Smooth muscle cell (in vitro differentiated cells): ENCODE results near the gene ZBTB20. TPM values are rescaled to one million over a fixed set of nuclear protein-coding genes. Genes with fewer than 3 reads are reported as not detected.

Experiments
- DNase-seq: peaks from one replicate; lab custom pipeline; 2025; ENCODE audit not compliant: unreplicated experiment; lab: John Stamatoyannopoulos, UW
- H2AFZ ChIP-seq: fragments of 200-600 bp; sonication (generic); 2 replicates; pipeline ENCODE4 v1.6.0; 2016; ENCODE audit warnings: antibody characterized with exemption, low read depth, mild to moderate bottlenecking
- H3F3A ChIP-seq: fragments of 200-600 bp; sonication (generic); 2 replicates; pipeline ENCODE4 v1.6.0; 2017; ENCODE audit warnings: antibody characterized with exemption, low read depth
- H3K27ac ChIP-seq: fragments of 200-600 bp; sonication (generic); 2 replicates; pipeline ENCODE4 v1.5.1; 2016; ENCODE audit warnings: low read depth, mild to moderate bottlenecking
- H3K27me3 ChIP-seq: fragments of 200-600 bp; sonication (generic); 2 replicates; pipeline ENCODE4 v1.6.1; 2016; ENCODE audit warnings: low read depth, mild to moderate bottlenecking
- H3K36me3 ChIP-seq: fragments of 200-600 bp; sonication (generic); 2 replicates; pipeline ENCODE4 v1.5.1; 2016; ENCODE audit warnings: low read depth
- H3K4me1 ChIP-seq: fragments of 200-600 bp; sonication (generic); 2 replicates; pipeline ENCODE4 v1.5.1; 2016; ENCODE audit warnings: low read depth
- H3K4me2 ChIP-seq: fragments of 200-600 bp; sonication (generic); 2 replicates; pipeline ENCODE4 v1.6.0; 2016; ENCODE audit warnings: mild to moderate bottlenecking
- H3K4me3 ChIP-seq: fragments of 200-600 bp; sonication (generic); 2 replicates; pipeline ENCODE4 v1.5.1; 2016; ENCODE audit warnings: mild to moderate bottlenecking
- H3K79me2 ChIP-seq: fragments of 200-600 bp; sonication (generic); 2 replicates; pipeline ENCODE4 v1.6.0; 2016; ENCODE audit warnings: low read depth, mild to moderate bottlenecking
- H3K9ac ChIP-seq: fragments of 200-600 bp; sonication (generic); 2 replicates; pipeline ENCODE4 v1.6.0; 2016; ENCODE audit warnings: low read depth
- H3K9me3 ChIP-seq: fragments of 200-600 bp; sonication (generic); replicated peaks from 2 replicates; pipeline ENCODE4 v1.5.1; 2016; ENCODE audit warnings: low read depth
- H4K20me1 ChIP-seq: fragments of 200-600 bp; sonication (generic); 2 replicates; pipeline ENCODE4 v1.6.0; 2016; ENCODE audit warnings: low read depth
- WGBS: methylation state at CpG from one replicate; pipeline ENCODE4 v1.1.7; 2016; ENCODE audit warnings: low lambda C conversion rate; 5-methylcytosine and 5-hydroxymethylcytosine counted together
- polyA plus RNA-seq: library from polyadenylated mRNA; unstranded; fragments of >200 nt; fragmentation: Nextera tagmentation; extraction: Ambion mirVana; gene quantifications from 2 replicates; pipeline ENCODE4 v1.2.1, GENCODE V29; 2016
- total RNA-seq: library from RNA; depleted of rRNA; stranded (reverse); fragments of >200 nt; gene quantifications from 2 replicates; pipeline ENCODE4 v1.2.3, GENCODE V29; 2014
- TF ChIP-seq, protein P1 (sequence below): fragments of 200-600 bp; sonication (generic); IDR thresholded peaks from 2 replicates; pipeline ENCODE4 v1.5.1; 2017; ENCODE audit warnings: borderline replicate concordance, mild to moderate bottlenecking, antibody characterized with exemption; ENCODE audit not compliant: insufficient read depth, poor library complexity, severe bottlenecking

Gene ZBTB20
- total and polyA plus RNA-seq, 2 experiments from 2014 or later, result 4.9 to 6.8 TPM

- Histone ChIP-seq H3K27ac (no peak overlapping the region), H3K79me2 (no peaks in the 10 kb centered on the region), H3K4me1 (no peaks in the 10 kb centered on the region), H3K36me3 (no peaks in the 10 kb centered on the region), H3K9me3 (no peaks in the 10 kb centered on the region), H2AFZ (no peak overlapping the region), H3K4me2 (no peak overlapping the region), H3K4me3 (no peak overlapping the region), H3F3A (no peaks in the 10 kb centered on the region), H4K20me1 (no peaks in the 10 kb centered on the region), H3K9ac (no peak overlapping the region), H3K27me3 (no peaks in the 10 kb centered on the region)
- 59% methylated on average over 23 of the region's 23 CpGs for WGBS
- TF ChIP-seq, protein P1, sequence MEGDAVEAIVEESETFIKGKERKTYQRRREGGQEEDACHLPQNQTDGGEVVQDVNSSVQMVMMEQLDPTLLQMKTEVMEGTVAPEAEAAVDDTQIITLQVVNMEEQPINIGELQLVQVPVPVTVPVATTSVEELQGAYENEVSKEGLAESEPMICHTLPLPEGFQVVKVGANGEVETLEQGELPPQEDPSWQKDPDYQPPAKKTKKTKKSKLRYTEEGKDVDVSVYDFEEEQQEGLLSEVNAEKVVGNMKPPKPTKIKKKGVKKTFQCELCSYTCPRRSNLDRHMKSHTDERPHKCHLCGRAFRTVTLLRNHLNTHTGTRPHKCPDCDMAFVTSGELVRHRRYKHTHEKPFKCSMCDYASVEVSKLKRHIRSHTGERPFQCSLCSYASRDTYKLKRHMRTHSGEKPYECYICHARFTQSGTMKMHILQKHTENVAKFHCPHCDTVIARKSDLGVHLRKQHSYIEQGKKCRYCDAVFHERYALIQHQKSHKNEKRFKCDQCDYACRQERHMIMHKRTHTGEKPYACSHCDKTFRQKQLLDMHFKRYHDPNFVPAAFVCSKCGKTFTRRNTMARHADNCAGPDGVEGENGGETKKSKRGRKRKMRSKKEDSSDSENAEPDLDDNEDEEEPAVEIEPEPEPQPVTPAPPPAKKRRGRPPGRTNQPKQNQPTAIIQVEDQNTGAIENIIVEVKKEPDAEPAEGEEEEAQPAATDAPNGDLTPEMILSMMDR, result peak; percentile 65
- peak; percentile 2 for DNase-seq
Measured at GRCh38 chr3:114290911-114291901, 855.9 kb downstream of the ZBTB20 start.

DNA sequence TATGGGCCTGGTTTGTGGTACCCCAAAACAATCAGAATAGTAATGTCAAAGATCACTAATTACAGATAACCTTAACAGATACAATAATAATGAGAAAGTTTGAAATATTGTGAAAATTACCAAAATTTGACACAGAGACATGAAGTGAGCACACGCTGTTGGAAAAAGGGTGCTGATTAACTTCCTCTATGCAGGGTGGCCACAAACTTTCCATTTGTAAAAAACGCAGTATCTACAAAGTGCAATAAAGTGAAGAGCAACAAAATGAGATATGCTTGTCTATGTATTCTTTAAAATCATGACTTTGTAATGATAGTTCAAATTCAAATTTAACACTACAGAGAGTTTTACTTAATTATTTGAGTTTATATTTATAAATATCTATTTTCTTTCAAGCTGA is 860.8 kb downstream of the ZBTB20 start:
- no peak overlapping the region for H3K4me3 ChIP-seq
- H3K27me3 ChIP-seq, result no peaks in the 10 kb centered on the region
- no peaks in the 10 kb centered on the region for H3F3A ChIP-seq
- H3K9ac ChIP-seq, result no peak overlapping the region
- H3K4me1 ChIP-seq, result no peaks in the 10 kb centered on the region
- no peaks in the 10 kb centered on the region for H4K20me1 ChIP-seq
- H3K79me2 ChIP-seq, result no peaks in the 10 kb centered on the region
- 92% methylated on average over 2 of the region's 2 CpGs for WGBS
- no peaks in the 10 kb centered on the region for H3K36me3 ChIP-seq
- H3K9me3 ChIP-seq, result no peaks in the 10 kb centered on the region
- no peak overlapping the region for H2AFZ ChIP-seq
- TF ChIP-seq, protein P1, result no peak
- no peak overlapping the region for H3K27ac ChIP-seq
- DNase-seq, result no peak
- H3K4me2 ChIP-seq, result no peak overlapping the region

GRCh38 chr3:114285648-114286230 is 861.3 kb downstream of the ZBTB20 start:
- no peaks in the 10 kb centered on the region for H3F3A ChIP-seq
- no peak overlapping the region for H2AFZ ChIP-seq
- TF ChIP-seq, protein P1, result no peak
- H3K9ac ChIP-seq, result no peak overlapping the region
- no peak overlapping the region for H3K4me3 ChIP-seq
- H3K4me2 ChIP-seq, result no peak overlapping the region
- H4K20me1 ChIP-seq, result no peaks in the 10 kb centered on the region
- H3K36me3 ChIP-seq, result no peaks in the 10 kb centered on the region
- DNase-seq, result no peak
- H3K79me2 ChIP-seq, result no peaks in the 10 kb centered on the region
- WGBS, result 92% methylated on average over 3 of the region's 3 CpGs
- H3K9me3 ChIP-seq, result no peaks in the 10 kb centered on the region
- H3K27ac ChIP-seq, result no peak overlapping the region
- no peaks in the 10 kb centered on the region for H3K4me1 ChIP-seq
- no peaks in the 10 kb centered on the region for H3K27me3 ChIP-seq
